Measurements from ENCODE around the gene IGFBP6. TPM values are rescaled to one million over a fixed set of nuclear protein-coding genes. Genes with fewer than 3 reads are reported as not detected.
A peak's percentile ranks its signal among the peaks of the same experiment; 100 is the strongest.

Gene IGFBP6
- total RNA-seq, 1 donor from 2014 or later, result 81.6 TPM

DNA sequence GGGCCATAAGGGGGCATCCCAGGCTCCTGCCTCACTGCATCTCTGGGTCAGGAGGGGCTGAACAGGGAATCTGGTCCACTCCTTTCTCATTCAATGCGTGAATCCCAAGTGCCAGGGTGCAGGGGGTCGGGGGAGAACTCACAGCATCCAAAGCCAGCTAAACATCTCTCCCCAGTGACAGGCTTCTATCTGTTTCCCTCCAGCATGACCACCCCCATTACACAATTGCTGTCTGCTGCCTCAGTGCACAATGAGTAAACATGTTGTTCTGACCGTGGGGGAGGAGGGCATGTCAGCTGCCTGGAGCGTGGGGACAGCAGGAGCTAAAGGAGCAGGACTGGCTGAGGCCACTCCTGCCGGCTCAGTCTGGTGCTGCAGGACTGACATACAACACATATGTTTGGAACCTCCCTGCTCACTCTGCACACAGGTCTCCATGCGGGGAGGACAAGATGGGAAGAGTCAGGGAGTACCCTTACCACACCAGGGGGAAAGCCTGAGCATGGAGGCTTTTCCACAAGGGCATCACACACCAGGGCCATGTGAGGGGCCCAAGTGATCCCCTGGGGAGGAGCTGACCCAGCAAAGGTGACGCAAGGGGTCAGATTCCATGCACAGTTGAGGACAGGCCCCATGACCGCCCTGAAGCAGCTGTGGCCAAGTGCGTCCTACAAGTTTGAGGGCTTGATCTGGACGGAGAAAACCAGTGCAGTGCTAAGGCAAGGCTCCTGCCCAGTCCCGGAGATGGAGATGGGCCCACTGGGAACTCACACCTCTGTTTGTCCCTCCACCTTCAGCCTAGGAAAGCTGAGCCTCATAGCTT lies 46.2 kb upstream of the IGFBP6 start:
- no peak for FAIRE-seq
- Histone ChIP-seq H3K4me3 (ENCODE audit: low read depth, low read length) (no peak overlapping the region), H3K36me3 (ENCODE audit: control insufficient read depth, insufficient read depth, low read length) (peaks cover 8% of the 10 kb centered on the region), H3K27me3 (ENCODE audit: control insufficient read depth, insufficient read depth, low read length) (no peaks in the 10 kb centered on the region)
- DNase-seq (ENCODE audit: low read depth), result peak; percentile 66
- TF ChIP-seq, protein P1, sequence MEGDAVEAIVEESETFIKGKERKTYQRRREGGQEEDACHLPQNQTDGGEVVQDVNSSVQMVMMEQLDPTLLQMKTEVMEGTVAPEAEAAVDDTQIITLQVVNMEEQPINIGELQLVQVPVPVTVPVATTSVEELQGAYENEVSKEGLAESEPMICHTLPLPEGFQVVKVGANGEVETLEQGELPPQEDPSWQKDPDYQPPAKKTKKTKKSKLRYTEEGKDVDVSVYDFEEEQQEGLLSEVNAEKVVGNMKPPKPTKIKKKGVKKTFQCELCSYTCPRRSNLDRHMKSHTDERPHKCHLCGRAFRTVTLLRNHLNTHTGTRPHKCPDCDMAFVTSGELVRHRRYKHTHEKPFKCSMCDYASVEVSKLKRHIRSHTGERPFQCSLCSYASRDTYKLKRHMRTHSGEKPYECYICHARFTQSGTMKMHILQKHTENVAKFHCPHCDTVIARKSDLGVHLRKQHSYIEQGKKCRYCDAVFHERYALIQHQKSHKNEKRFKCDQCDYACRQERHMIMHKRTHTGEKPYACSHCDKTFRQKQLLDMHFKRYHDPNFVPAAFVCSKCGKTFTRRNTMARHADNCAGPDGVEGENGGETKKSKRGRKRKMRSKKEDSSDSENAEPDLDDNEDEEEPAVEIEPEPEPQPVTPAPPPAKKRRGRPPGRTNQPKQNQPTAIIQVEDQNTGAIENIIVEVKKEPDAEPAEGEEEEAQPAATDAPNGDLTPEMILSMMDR (IDR thresholded peaks at IDR 0.05; ENCODE audit: insufficient read depth, low read length, severe bottlenecking), result peak; percentile 15

DNA sequence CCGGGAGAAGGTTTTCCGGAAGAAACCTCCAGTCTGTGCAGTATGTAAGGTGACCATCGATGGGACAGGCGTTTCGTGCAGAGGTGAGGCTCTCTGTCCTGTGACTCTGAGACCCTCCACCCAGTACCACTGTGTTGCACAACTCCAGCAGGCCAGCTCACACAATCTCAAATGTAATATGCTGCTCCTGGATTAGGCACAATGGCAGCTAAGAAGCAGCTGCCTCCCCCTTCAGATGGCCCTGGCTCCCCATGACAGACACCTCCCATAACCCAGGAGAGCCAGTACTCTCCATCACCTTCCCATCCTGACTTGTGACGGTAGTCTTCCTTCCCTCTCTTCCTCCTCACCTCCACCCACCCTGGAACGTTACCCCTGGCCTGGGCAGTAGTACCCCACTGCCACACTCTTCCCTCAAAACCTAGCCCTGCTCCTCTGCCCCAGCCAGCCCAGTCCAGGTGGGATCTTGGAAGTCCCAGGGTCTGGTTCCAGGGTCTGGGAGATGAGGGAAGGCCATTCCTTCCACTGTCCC lies 45.5 kb upstream of the IGFBP6 start:
- FAIRE-seq (no peak), DNase-seq (ENCODE audit: low read depth) (no peak)
- TF ChIP-seq, protein P1 (IDR thresholded peaks at IDR 0.05; ENCODE audit: insufficient read depth, low read length, severe bottlenecking), result no peak
- H3K27me3 ChIP-seq (ENCODE audit: control insufficient read depth, insufficient read depth, low read length), result no peaks in the 10 kb centered on the region
- H3K4me3 ChIP-seq (ENCODE audit: low read depth, low read length), result no peak overlapping the region
- H3K36me3 ChIP-seq (ENCODE audit: control insufficient read depth, insufficient read depth, low read length), result peaks cover 10% of the 10 kb centered on the region

DNA sequence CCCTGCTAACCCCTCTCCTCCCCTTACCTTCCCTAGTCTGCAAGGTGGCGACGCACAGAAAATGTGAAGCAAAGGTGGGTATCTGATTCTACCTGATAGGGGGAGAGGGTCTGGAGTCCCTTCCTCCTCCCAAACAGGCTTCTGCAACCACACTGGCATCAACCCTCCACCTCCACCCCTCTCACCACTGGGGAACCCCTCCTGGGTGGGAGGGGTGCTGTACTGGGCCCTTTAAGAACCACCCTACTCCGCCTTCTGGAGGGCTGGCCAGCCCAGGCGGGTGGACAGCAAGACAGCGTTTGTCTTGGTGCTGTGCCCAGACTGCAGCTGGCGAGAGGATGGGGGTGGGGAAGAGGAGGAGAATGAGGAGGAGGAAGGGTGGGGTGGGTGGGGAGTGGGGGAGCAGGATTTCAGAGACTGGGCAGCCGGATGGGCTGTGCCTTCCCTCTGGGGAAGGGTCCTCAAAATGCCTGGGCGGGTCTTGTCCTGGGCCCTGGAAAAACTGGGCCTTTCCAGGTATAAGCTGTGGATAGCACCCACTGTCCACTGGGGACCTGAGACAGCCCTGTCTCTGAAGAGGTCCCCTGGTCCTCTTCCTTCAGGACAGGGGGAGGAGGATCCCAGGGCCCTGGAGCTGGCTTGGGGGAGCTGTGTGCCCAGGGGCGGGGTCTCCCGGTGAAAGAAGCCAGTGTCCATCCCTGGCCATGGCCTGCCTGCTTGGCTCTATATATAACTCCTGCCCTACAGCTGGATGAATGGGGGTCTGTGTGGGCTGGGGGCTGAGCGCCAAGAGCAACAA lies 44.8 kb upstream of the IGFBP6 start:
- DNase-seq (ENCODE audit: low read depth) (peak; percentile 34), FAIRE-seq (no peak)
- Histone ChIP-seq H3K27me3 (ENCODE audit: control insufficient read depth, insufficient read depth, low read length) (no peaks in the 10 kb centered on the region), H3K36me3 (ENCODE audit: control insufficient read depth, insufficient read depth, low read length) (peaks cover 10% of the 10 kb centered on the region), H3K4me3 (ENCODE audit: low read depth, low read length) (no peak overlapping the region)
- TF ChIP-seq, protein P1 (IDR thresholded peaks at IDR 0.05; ENCODE audit: insufficient read depth, low read length, severe bottlenecking), result no peak

DNA sequence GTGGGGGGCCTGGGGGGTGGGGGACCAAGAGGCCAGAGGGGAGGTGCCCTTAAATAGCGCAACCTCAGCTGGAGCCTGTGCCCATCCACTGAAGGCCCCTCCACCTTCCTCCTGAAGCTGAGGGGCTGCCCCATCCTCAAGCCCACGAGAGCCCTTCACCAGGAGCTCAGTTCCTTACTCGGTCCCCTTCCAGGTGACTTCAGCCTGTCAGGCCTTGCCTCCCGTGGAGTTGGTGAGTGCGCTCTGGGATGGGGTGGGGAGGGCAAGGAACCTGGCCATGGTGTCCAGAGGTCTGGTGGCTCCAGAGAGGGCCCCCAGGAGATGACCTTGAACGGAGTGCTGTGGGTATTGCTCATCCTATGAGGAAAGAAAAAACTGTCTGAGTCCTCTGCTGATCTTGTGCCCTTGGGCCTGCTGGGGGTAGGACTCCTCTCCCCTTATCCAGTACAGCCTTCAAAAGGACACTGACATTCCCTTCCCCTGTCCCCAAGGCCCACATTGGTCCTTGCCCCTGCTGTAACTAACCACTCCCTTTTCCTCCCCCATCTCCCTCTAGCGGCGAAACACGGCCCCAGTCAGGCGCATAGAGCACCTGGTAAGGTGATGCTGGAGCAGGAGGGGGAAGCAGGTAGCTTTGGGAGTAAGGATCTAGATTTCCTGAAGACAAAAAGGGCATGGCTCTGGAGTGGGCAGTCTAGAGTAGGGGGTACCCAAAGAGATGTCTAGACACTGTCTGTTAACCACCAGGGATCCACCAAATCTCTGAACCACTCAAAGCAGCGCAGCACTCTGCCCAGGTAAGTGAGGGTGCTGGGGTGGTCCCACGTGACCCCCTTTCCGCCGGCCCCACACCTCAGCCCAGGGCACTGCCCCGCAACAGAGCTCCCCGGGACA lies 44.0 kb upstream of the IGFBP6 start:
- Histone ChIP-seq H3K36me3 (ENCODE audit: control insufficient read depth, insufficient read depth, low read length) (peaks cover 11% of the 10 kb centered on the region), H3K27me3 (ENCODE audit: control insufficient read depth, insufficient read depth, low read length) (no peaks in the 10 kb centered on the region), H3K4me3 (ENCODE audit: low read depth, low read length) (peak overlapping the region; percentile 64)
- TF ChIP-seq, protein P1 (IDR thresholded peaks at IDR 0.05; ENCODE audit: insufficient read depth, low read length, severe bottlenecking), result peak; percentile 86
- DNase-seq (ENCODE audit: low read depth), result peak; percentile 73
- FAIRE-seq, result no peak

DNA sequence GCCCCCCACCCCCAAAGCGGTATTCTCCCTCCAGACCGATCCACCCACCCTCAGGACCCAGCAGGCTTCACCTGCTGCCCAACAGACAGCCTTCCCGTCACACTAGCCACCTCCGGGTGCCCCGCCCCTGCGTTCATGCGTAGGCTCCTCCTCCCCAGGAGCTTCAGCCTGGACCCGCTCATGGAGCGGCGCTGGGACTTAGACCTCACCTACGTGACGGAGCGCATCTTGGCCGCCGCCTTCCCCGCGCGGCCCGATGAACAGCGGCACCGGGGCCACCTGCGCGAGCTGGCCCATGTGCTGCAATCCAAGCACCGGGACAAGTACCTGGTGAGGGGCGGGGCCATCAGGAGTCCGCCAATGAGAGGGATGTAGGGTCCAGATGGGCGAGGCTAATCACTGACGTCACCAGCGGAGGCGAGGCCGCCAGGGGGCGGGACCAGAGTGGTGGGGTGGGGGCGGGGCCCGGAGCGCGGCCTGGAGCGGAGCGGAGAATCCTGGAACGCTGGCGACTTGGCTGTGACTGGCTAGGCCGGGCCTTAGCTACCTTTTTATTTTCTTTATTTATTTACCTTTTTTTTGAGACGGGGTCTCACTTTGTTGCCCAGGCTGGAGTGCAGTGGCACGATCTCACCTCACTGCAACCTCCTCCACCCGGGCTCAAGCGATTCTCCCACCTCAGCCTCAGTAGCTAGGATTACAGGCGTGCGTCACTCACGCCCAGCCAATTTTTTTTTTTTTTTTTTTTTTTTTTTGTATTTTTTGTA lies 43.2 kb upstream of the IGFBP6 start:
- no peak for FAIRE-seq
- Histone ChIP-seq H3K4me3 (ENCODE audit: low read depth, low read length) (peak overlapping the region; percentile 64), H3K36me3 (ENCODE audit: control insufficient read depth, insufficient read depth, low read length) (peaks cover 11% of the 10 kb centered on the region), H3K27me3 (ENCODE audit: control insufficient read depth, insufficient read depth, low read length) (no peaks in the 10 kb centered on the region)
- TF ChIP-seq, protein P1 (IDR thresholded peaks at IDR 0.05; ENCODE audit: insufficient read depth, low read length, severe bottlenecking), result no peak
- DNase-seq (ENCODE audit: low read depth), result peak; percentile 90

Measured in bronchial epithelial cell (primary cell).